OCI-M2 (cell line): ENCODE results near the gene RAB25.

Experiments
- DNase-seq: peaks from one replicate; lab custom pipeline; 2025; ENCODE audit not compliant: unreplicated experiment; lab: John Stamatoyannopoulos, UW

Gene RAB25

DNA sequence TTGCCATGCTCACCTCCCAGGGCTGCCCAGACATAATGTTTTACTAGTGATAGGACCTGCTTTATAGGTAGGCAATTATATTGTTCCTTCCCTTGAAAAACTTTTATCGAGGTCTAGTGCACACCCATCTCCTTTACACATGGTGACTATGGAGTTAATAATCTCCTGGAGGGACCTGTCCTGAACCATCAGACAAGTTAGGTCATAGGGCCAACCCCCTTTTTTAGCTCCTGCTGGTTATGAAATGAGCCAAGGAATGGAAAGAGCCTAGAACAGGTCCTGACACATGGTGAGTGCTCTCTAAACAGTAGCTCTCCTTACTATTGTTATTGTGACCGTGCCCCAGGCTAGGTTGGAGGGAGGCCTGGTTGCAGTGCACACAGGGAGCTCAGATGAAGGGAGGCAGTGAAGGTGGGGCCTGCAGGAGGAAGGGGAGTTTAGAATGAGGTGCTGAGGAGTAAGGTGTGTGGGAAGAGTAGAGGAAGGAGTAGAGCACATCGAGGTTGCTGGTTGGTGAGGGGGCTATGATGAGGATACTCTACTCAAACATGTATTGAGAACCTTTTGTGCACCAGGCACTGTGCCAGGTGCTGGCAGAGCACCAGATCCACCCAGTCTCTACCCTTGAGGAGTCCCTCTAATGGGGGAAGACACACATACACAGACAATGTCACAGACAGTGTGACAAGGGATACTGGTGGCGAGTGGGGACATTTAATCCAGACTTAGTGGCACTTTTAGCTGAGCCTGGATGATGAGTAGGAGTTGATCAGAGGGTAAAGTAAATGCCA is 39.4 kb downstream of the RAB25 start:
- no peak for DNase-seq

DNA sequence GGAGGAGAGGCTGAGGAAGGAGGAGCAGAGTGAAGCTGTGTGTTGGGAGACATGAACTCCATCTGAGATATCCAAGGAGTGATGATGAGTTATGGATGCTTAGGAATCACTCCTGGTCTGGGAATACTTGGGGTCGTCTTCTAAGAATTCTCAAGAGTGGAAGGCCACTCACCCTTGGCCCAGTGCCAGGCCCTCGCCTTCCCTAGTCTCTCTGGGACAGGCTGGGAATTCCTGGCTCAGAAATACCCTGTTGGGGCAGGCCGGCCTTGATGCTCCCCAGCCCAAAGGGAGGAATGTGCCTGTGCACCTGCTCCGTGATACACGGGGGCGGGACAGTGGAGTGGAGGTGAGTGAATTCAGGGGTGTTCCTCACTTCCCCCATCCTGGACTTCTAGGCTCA is 40.9 kb downstream of the RAB25 start:
- DNase-seq = no peak

DNA sequence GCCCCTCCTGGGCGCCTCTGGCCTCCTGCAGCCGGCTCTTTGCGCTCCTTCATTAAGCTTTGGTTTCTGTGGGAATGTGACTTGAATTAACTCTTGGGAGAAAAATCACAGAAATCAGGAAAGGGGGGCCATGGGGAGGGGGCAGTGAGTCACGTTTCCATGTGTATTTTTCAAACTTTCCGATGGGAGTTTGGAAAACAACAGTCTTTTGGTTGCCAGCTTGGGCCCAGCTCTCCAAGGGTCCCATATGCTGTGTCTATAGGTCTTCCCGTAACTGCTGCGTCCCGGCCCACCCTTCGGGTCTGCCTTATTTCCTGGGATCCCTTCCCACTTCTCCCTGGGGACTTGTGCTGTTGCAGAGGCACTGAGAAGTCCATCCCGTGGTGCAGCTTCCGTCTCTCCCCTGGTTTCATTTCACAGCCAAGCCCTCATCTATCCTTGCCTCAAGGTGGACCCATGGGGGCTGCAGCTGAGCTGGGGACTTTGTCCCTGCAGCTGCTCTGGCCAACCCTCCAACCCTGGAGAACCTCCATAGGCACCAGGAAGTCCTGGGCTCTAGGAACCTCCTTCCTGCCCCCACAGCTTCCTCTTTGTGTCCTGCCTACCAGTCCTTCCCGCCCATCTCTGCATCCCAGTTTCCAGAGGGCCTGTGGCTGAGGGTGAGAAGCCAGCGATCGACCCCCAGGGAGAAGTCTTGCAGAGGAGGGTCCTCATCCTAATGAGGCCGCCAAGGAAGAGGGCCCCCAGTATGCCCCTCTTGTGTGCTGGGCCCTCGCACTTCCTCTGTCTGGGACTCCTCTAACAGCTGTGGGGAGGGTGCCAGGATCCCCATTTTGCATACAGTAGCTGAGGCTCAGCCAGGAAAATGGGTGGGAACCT is 41.9 kb downstream of the RAB25 start:
- no peak for DNase-seq

DNA sequence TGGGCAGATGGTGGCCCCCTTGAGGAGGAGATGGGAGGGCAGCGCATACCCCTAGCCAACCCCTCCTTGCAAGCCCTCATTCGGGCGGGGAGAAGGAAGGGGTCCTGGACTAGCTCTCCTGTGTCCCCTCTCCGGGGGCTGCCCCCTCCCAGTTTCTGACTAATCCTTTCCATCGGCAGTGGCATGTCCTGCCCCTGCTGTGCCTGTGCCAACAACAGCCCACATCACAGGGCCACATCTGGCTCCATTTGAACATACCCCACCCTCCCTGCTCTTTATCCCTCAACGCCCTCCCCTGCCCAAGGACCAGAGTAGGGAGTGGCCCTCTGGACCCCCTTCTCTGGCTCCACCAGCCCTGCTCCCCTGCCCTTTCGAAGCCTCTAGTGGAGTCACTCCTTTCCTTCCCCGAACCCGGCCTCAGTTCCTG is 42.6 kb downstream of the RAB25 start:
- no peak for DNase-seq

DNA sequence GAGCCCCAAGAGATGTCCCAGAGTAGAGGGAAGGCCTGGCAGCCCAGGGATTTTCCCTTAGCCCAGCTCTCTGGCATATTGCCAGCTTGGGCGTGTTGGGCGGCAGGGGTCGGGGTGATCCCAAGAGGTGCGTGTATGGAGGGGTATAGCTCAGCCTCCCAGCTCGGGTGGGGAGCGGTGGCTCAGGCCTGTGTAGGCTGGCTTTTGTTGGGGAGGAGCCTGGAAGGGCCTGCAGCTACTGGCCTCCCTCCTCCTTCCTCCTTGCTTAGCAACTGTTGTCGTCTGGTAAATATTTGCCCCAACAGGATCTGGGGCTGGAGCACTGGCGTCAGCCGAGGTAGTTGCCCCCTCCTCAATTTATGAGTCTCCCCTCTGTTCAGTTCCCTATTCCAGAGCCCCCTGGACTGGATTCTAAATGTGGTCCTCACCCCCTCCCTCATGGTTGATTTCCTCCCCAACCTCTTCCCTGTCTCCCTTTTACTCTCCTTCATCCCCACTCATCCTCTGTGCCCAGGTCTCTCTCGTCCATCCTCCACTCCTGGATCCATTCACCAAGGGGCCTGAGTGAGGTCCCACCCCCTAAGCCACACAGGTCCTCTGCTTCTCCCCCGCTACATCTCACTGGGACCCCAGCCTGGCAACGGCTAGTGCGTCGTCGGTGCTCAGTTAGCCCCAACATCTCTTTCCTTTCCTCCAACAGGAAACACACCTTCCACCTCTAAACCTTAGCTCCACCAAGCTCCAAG is 43.3 kb downstream of the RAB25 start:
- no peak for DNase-seq

DNA sequence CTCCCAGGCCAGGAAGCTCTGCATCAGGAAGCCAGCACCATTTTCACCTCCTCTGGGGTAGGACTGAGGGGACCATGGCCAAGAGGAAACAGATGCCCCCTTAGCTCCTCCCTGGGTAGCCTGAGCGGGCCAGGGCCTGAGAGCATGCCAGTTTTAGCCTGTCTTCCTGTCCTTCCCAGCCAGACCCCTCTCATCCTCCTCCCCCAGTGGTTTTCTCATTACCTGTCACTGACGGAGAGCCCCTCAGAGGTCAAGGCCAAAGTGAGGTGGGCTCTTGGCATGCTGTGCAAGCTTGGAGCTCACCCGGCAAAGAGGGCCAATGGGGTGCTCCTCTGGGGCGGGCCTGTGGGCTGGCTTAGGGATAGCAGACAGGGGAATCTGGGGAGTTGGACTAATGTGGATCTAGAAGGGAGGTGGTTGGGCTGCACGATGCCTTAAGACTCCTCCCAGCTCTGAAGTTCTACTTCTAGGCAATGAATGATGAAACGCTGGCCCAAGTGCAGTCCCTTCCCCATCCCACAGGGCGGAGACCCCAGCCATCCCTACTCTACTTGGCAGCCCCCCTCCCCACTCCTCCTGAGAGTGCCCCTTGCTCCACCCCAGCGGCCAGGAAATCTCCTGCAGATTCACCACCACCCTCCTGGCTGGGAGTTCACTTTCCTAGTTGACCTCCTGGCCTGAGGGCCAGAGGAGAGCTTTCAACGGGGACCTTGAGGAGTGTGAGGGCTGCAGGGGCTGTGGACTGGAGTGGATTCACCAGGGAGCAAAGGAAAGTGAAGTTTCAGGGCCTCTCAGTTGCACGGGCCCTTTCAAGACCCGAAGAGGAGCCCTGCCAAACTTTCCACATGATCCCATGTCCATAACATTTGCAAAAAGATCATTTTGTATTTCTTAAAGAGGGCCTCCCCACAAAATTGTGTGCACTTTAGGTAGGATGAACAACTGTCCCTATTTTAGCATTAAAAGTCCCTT is 44.2 kb downstream of the RAB25 start:
- no peak for DNase-seq

DNA sequence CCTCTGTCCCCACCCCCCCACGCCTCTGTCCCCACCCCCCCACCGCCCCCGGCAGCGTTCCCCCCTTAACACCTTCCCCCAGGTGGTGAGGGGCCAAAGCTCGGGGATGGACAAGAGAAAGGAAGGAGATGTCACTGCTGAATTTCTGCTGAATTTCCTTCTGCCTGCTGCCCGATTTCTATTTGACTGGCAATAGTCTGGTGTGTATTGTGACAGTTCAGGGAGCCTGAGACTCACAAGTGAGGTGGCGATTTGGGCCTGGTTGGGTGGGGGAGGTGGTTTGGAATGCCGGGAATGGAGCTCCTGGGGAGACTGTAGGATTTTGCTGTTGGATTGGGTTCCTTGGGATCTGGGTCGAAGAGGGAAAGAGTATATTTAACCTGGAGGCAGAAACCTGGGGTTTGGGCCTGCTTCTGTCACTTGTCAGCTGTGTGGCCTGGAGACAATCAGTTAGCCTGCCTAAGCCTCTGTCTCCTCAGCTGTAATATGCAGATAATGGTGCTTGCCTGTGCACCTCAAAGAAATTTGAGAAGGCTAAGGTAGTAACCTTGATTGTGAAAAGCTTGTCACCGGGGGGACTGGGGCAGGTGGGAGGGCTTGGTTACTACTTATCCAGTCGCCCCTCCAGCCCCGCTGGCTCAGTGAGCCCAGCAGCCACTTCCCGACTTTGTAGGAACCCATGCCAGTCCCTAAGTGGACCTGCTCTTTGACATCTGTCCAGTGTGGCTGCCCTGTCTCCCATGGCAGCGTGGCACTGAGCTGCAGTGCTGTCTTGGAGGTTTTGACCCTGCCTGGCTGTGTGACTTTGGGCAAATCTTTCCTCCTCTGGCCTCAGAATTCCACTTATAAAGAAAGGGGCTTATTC is 45.9 kb downstream of the RAB25 start:
- DNase-seq = no peak

DNA sequence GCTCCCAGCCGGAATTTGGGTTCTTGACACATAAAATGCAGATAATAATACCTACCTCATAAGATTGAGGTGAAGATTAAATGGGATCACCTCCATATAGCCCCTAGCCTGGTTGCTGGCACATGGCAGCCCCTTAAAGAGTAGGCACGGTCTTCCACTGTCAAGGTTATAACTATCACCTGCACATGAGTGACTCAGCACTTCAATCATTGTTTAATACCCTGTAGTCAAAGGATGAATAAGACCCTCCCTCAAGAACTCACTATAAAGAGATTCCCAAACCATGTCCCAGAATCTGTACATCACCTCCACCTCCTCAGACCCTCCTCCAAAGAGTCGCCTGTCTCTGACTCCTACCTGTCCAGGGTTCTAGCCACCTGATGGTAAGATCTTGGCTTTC is 47.1 kb downstream of the RAB25 start:
- DNase-seq = no peak

DNA sequence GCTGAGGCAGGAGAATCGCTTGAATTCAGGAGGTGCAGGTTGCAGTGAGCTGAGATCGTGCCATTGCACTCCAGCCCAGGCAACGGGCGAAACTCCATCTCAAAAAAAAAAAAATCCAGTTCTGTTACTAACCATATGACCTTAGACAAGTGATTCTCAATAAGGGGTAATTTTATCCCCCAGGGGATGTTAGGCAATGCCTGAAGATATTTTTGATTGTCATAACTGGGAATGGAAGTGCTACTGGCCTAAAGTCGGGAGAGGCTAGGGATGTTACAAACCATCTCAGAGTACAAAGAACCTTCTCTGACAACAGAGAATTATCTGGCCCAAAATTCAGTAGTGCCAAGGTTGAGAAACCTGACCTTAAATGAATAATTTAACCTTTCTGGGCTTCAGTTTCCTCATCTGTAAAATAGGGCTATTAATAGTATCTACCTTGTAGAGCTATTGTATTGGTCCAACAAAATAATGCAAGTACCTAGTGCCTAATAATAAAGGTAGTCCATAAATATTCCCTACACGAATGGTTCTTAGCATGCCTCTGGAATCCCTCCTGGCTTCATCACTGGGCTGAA is 47.8 kb downstream of the RAB25 start:
- no peak for DNase-seq

DNA sequence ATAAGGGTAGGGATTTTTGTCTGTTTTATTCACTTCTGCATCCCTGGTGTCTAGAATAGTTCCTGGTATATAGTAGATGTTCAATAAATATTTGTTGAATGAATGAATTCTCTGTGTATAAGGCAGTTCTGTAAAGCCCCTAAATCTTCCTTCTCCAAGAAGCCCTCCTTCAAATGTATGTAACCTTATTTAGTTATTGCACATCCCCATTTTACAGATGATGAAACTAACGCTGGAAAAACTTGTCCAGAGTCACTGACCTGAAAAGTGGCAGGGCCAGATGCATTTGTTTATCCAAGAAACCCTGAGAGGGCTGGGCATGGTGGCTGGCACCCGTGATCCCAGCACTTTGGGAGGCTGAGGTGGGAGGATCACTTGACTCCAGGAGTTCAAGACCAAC is 49.3 kb downstream of the RAB25 start:
- no peak for DNase-seq

DNA sequence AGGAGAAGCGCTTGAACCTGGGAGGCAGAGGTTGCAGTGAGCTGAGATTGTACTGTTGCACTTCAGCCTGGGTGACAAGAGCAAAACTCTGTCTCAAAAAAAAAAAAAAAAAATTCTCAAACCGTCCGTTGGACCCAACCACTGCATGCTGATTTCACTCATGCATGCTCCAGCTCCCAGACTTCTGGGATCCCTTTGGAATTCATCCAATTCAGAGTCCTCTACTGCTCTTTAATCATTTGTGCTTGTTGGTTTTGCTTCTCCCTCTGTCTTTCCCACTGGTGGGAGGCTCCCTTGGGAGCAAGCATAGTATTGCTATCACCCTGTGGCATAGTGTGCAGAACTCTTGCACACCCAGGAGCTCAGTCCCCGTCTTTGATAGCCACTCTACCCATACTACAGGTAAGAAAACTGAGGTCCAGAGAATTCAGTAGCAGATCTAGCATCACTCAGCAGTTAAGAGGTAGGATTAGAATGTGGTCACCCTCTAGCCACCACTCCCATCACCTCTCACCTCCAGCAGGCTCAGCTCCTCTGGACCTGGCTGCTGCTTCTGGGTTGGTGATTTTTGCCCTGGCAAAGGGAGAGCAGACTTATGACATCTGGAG is 50.5 kb downstream of the RAB25 start:
- DNase-seq = no peak

DNA sequence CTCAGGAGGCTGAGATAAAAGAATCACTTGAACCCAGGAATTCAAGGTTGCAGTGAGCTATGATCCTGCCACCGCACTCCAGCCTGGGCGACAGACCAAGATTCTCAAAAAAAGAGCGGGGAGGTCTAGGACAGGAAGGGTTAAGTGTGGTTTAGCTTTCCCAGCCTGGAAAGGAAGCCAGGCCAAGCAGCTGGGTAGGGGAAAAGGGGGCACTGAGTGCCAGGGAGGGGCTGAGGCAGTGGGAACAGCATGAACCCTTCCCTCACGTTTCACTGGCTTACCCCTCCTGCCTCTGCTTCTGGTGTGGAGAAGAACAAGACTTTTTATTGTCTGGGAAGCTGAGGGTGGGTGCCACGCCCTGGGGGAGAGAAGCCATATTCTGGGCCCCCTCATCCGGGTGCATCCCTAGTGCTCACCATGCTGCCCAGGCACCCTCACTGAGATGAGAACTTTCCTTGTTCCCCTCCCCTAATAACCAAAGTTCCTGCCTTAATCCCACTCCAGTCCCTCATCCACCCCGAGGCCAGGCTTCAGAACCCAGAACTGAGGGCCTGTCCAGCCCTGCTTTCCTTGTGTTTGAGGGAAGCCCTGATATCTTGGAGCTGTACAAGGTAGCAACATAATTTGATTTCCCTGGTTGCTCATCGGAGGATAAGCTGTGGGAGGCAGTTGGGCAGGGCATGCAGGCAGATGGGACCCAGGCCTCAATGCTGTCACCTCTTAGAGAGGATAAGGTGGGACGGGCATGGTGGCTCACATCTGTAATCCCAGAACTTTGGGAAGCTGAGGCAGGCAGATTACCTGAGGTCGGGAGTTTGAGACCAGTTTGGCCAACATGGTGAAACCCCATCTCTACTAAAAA is 51.5 kb downstream of the RAB25 start:
- DNase-seq = no peak

DNA sequence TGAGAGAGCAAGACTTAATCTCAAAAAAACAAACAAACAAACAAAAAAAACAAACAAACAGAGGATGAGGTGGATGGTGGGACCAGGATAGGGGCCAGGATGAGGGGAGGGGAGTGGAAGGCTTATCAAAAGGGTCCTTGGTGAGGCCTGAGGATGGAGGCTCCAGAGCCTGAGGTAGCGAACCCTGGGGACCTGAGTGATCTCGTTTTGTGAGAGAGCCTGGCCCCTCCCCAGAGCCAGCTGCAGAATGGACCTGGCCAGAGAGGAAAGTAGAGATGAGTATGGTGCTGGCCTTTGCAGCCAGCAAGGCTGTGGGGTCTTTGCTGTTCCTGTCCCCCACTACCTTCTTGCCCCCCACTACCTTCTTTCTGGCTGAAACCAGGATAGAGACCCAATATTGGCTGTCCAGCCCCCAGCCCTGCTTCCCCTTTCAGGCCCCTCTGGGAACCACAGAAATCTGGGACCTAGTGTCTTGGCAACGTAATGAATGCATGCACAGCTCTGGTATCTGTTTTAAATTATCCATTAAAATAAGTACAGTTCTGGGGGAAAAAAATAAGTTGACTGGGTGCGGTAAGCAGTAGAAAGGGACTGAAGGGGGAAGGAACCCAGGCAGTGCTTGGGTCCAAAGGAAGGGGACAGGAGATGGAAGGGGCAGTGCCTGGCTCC is 52.5 kb downstream of the RAB25 start:
- no peak for DNase-seq

DNA sequence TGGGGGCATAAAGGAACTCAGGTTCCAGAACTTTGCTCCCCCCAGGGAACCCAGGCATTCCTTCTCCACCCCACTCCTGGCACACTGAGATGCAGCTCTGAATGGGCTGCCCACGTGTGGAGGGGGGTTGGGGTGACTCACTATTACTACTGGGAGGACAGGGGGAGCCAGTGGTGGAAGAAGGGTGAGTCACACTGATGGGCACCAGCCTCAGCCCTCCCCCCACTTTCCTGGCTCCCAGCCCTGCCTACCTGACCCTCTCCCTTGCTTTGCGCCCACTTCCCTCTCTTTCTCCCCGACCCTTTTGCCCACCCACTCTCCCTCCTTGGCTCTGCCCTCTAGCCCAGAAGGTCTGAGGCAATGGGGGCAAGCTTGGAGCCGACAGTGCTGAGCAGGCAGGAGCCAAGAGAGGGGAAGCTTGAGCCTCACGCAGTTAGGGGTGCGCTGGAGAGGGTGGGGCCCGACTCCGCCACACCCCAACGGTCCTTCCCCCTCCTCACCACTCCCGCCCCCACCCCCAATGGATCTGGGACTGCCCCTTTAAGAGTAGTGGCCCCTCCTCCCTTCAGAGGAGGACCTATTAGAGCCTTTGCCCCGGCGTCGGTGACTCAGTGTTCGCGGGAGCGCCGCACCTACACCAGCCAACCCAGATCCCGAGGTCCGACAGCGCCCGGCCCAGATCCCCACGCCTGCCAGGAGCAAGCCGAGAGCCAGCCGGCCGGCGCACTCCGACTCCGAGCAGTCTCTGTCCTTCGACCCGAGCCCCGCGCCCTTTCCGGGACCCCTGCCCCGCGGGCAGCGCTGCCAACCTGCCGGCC is 53.4 kb downstream of the RAB25 start, which contains the start of gene LMNA:
Gene LMNA, plus strand, starts transcription at position 611 of the 818 bp plus-strand sequence. CDS start 208 bp downstream, outside the sequence.
- peak; percentile 69 for DNase-seq

DNA sequence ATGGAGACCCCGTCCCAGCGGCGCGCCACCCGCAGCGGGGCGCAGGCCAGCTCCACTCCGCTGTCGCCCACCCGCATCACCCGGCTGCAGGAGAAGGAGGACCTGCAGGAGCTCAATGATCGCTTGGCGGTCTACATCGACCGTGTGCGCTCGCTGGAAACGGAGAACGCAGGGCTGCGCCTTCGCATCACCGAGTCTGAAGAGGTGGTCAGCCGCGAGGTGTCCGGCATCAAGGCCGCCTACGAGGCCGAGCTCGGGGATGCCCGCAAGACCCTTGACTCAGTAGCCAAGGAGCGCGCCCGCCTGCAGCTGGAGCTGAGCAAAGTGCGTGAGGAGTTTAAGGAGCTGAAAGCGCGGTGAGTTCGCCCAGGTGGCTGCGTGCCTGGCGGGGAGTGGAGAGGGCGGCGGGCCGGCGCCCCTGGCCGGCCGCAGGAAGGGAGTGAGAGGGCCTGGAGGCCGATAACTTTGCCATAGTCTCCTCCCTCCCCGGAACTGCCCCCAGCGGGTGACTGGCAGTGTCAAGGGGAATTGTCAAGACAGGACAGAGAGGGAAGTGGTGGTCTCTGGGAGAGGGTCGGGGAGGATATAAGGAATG is 54.1 kb downstream of the RAB25 start:
- DNase-seq = peak; percentile 20
